ENCODE data around the gene DGKQ. TPM values are rescaled to one million over a fixed set of nuclear protein-coding genes. Genes with fewer than 3 reads are reported as not detected.
A peak's percentile ranks its signal among the peaks of the same experiment; 100 is the strongest.

DGKQ gene
- total and polyA plus RNA-seq, 9 of the 15 experiments (the other 6 are each of a cell fraction or from before 2014, with no cell fraction given): 0.17 to 22.0 (median 5.6) TPM

GRCh38 chr4:985123-985830 lies 11.9 kb upstream of the DGKQ start (continued):
- TF ChIP-seq ZMIZ1 (IDR thresholded peaks at IDR 0.05; ENCODE audit: low read depth in 2 of 2, low read length in 2 of 2) (no peak), PCBP1 (IDR thresholded peaks at IDR 0.05; ENCODE audit: low read depth, low read length, poor library complexity, severe bottlenecking) (no peak), HOMEZ (CRISPR knock-in tag; IDR thresholded peaks at IDR 0.05) (no peak), ZNF24 (IDR thresholded peaks at IDR 0.05) (no peak), ZNF274 (IDR thresholded peaks at IDR 0.05; ENCODE audit: borderline replicate concordance, low read depth, low read length) (no peak), NFE2 (IDR thresholded peaks at IDR 0.05; ENCODE audit: low read depth) (no peak), HMGXB4 (CRISPR knock-in tag; IDR thresholded peaks at IDR 0.05) (no peak), MAX (CRISPR knock-in tag; IDR thresholded peaks at IDR 0.05) (0 out of 2 replicates have a peak, but pooled peaks have one; percentile 28), PATZ1 (CRISPR knock-in tag; IDR thresholded peaks at IDR 0.05; ENCODE audit: borderline replicate concordance) (no peak), CLOCK (CRISPR knock-in tag; IDR thresholded peaks at IDR 0.05; ENCODE audit: borderline replicate concordance) (no peak), KLF16 (IDR thresholded peaks at IDR 0.05) (no peak), POLR3G (IDR thresholded peaks at IDR 0.05; ENCODE audit: extremely low read depth, insufficient read length, insufficient replicate concordance) (no peak), NCOA6 (IDR thresholded peaks at IDR 0.05) (no peak), SMARCA4 (IDR thresholded peaks at IDR 0.05) (no peak), KLF1 (tag; IDR thresholded peaks at IDR 0.05) (no peak)
